H4 (cell line): ENCODE data around the gene PRKCZ. TPM values are rescaled to one million over a fixed set of nuclear protein-coding genes. Genes with fewer than 3 reads are reported as not detected.
"Not testable (repeated sequence)": the region's sequence is repeated elsewhere in the genome, so short reads cannot be mapped to it uniquely, and the experiment has no call there.

Experiments used
- DNase-seq: peaks from one replicate; pipeline ENCODE4 v3.0.0-alpha.2; 2015; ENCODE audit warnings: low spot score
- total RNA-seq: library from RNA; depleted of rRNA; stranded (reverse); fragments of >200 nt; shearing (Covaris generic); gene quantifications from 2 replicates; pipeline ENCODE4 v1.2.3, GENCODE V29; 2014

The PRKCZ gene
- total RNA-seq, 1 experiment from 2014 or later: 11.4 TPM

DNA sequence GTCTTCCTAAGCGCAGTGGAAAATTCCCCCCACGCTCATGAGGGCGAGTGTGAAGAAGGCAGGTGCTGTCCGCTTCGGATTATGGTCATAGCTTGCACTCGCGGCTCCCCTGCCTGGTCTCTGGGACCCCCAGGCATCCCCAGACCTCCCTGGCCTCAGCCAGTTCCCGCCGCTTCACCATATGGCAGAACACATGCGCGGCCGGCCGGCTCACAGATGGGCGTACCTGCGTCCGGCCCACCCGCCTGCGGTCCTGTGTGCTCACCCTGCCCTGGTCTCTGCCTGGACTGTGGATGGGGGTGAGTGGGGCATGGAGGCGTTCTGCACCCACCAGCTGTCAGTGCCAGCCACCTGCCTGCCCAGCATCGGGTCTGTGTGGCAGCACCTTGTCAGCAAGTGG is 34.1 kb downstream of the PRKCZ start:
- no peak for DNase-seq

DNA sequence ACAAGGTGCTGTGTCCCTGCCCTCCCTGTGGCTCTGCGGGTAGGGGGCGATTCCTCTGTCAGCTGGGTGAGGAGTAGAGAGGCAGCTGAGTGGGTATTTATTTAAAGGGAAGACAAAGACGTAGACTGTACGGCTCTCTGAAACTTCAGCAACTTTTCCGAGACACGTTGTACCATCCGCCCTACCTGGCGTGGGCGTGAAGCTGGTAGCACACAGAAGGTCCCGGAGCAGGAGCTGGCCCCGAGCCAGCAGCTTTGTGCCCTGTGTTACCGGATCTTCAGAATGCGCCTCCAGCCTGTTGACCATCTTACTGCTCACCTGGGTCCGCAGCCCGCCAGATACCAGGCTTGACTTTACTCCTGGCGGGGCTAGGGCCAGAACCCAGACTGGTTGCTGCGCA is 34.9 kb downstream of the PRKCZ start:
- no peak for DNase-seq

GRCh38 chr1:2086446-2087078 is 36.4 kb downstream of the PRKCZ start:
- DNase-seq: no peak

DNA sequence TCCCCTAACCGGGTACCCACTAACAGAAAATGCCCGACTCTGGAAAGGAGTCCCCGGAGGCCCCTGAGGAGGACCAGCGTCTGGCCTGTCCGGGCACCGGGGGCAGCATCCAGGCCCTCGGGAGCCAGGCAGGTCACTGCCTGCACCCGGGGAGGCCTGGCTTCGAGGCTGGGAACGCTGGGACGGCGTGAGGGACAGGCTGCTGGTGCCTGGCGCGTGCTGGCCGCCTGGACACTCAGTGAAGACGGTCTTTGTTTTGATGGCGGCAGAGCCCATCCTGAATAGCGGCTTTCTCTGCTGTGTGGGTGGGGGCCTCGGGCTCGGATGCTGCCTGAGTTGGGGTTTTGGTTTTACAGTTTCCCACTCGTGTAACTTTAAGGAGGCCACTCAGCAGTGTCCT is 37.6 kb downstream of the PRKCZ start:
- DNase-seq: no peak

DNA sequence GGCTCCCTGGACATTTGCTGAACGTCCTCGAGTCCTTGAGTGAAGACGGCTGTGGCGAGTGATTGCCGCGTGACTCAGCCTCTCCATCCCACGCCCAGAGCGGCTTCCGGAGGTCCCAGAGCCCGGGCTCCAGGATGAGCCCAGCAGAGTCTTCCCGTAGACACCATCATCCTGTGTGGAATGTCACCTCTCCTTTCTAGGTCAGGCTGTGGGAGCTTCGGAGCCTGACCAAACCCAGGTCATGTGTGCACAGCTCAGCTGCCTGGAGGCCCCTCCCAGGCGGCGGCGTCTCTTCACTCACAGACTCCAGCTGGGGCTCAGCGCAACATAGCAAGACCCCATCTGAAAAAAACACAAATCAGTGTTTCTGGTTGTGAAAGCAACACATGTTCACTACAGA is 38.2 kb downstream of the PRKCZ start:
- DNase-seq: peak; percentile 57

GRCh38 chr1:2089051-2089450 is 38.8 kb downstream of the PRKCZ start:
- DNase-seq: no peak

DNA sequence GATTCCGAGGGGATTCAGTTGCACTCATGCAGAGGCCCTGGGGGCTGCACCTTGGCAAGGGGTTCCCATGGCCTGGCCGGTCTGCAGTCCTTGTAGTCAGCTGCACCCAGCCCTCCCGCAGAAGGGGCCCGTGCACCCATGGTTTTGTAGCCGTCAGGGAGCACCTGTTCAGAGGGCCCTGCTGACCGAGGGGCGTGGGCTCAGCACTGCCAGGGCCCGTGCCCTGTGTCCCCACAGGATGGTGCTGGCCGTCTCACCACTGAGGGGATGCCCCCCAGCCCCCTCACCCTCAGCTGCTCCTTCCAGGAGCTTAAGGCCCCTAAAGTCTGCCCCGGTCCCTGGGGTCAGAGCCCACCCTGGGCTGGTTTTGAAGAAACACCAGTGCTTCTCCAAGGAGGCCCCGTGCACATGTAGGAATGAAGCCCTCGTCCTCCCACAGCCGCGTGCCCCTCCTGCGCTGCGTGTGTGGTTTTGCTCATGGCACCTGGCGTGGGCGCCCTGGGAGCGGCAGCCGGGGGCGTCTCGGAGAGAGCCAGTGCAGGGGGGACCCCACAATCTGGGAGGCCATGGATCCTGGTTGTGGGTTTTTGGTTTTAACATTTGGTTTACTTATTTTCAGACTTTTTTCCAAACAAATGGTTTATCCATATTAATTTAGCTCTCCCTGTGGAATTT is 40.1 kb downstream of the PRKCZ start:
- no peak for DNase-seq

GRCh38 chr1:2091611-2092604 is 41.7 kb downstream of the PRKCZ start:
- DNase-seq: no peak

GRCh38 chr1:2093055-2093454 is 42.8 kb downstream of the PRKCZ start:
- no peak for DNase-seq

DNA sequence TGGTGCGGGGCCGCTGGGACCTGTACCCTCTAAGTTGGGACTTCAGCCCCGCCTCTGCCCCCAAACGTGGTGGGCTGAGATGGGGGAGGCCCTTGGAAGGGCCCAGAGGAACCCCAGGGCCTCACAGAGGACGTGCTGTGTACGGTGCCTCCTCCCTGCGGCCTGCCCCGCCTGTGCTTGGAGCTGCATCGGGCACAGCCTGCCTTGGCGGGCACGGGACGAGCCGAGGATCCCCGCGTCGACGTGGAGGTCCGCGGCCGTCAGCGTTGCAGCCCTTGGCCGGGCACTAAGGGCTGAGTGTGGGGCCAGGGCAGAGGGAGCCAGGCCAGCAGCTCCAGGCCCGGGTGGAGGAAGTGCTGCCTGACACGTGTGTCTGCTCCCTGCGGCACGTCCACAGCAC is 43.4 kb downstream of the PRKCZ start:
- no peak for DNase-seq

GRCh38 chr1:2094269-2095158 is 44.3 kb downstream of the PRKCZ start:
- DNase-seq: not testable (repeated sequence)

- DNase-seq: no peak
Observed at GRCh38 chr1:2095394-2095793, 45.2 kb downstream of the PRKCZ start.

GRCh38 chr1:2095981-2096736 is 45.9 kb downstream of the PRKCZ start:
- no peak for DNase-seq

DNA sequence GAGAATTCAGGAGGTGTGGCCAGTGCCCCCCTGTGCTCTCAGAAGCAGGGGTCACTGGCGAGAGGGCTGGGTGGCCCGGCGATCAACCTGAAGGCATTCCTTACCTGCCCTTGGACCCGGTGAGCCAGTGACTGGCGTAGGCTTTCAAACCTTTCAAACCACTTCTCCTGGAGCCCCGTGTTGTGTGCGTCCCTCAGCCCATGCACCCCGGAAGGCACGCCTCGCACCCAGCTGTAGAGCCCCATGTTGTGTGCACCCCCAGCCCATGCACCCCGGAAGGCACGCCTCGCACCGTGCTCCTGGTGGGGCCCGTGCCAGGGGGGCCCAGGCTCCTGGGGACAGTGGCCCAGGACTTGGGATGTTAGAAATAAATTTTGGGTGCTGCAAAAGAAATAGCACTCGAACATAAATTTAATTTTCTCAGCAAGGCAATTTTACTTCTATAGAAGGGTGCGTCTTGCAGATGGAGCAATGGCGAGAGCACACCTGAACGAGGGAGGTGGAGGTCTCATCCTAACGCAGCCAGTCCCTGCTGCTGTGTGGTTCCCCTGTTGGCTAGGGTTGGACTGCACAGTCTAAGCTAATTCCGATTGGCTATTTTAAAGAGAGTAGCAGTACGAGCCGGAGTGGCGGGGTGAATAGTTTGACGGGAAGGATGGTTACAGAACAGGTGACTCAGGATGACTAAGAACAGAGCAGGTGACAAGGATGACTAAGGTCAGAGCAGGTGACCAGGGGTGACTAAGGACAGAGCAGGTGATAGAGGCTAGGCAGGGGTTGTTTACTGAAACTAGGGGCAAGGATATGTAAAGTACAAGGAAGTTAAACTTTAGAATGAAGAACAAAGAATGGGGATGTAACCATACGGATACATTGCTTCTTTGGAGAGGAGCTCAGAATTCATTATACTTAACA is 47.4 kb downstream of the PRKCZ start:
- DNase-seq: no peak

- no peak for DNase-seq
Observed at GRCh38 chr1:2098301-2098698, 48.1 kb downstream of the PRKCZ start.

- no peak for DNase-seq
Observed at GRCh38 chr1:2098839-2099785, 48.9 kb downstream of the PRKCZ start.

GRCh38 chr1:2099886-2100779 is 49.9 kb downstream of the PRKCZ start:
- no peak for DNase-seq

GRCh38 chr1:2100780-2101108 is 50.5 kb downstream of the PRKCZ start:
- no peak for DNase-seq
